GM18873 (cell line): ENCODE results near the gene PRR16.

Experiments used
- ATAC-seq: cut with Tn5 transposase; IDR thresholded peaks from one replicate; pipeline ENCODE4 v1.9.1; 2021; ENCODE audit warnings: mild to moderate bottlenecking, moderate library complexity, moderate number of reproducible peaks; ENCODE audit not compliant: unreplicated experiment, low FRiP score

The PRR16 gene

GRCh38 chr5:120512068-120512467, 48.0 kb downstream of the PRR16 start:
- no peak for ATAC-seq

- no peak for ATAC-seq
These were observed 48.9 kb downstream of the PRR16 start for GRCh38 chr5:120512791-120513650.

- ATAC-seq, result no peak
These were observed 52.7 kb downstream of the PRR16 start for GRCh38 chr5:120516805-120517204.

- ATAC-seq, result no peak
These were observed 53.6 kb downstream of the PRR16 start for GRCh38 chr5:120517607-120518252.

- no peak for ATAC-seq
These were observed 54.5 kb downstream of the PRR16 start for GRCh38 chr5:120518581-120518980.

GRCh38 chr5:120527251-120527650, 63.2 kb downstream of the PRR16 start:
- ATAC-seq, result no peak

GRCh38 chr5:120528609-120529008, 64.5 kb downstream of the PRR16 start:
- ATAC-seq, result no peak

GRCh38 chr5:120529386-120529785, 65.3 kb downstream of the PRR16 start:
- no peak for ATAC-seq

- no peak for ATAC-seq
These were observed 67.1 kb downstream of the PRR16 start for GRCh38 chr5:120531215-120531614.

- no peak for ATAC-seq
These were observed 68.7 kb downstream of the PRR16 start for GRCh38 chr5:120532835-120533234.

- no peak for ATAC-seq
These were observed 69.5 kb downstream of the PRR16 start for GRCh38 chr5:120533581-120533980.

GRCh38 chr5:120535900-120536299, 71.8 kb downstream of the PRR16 start:
- no peak for ATAC-seq

GRCh38 chr5:120538149-120538548, 74.0 kb downstream of the PRR16 start:
- no peak for ATAC-seq

GRCh38 chr5:120538644-120539043, 74.5 kb downstream of the PRR16 start:
- no peak for ATAC-seq

- ATAC-seq, result no peak
These were observed 75.4 kb downstream of the PRR16 start for GRCh38 chr5:120539471-120539870.

- no peak for ATAC-seq
These were observed 76.0 kb downstream of the PRR16 start for GRCh38 chr5:120540097-120540496.

GRCh38 chr5:120544043-120544442, 79.9 kb downstream of the PRR16 start:
- ATAC-seq, result no peak

GRCh38 chr5:120545007-120545406, 80.9 kb downstream of the PRR16 start:
- no peak for ATAC-seq

GRCh38 chr5:120545951-120546350, 81.9 kb downstream of the PRR16 start:
- no peak for ATAC-seq

GRCh38 chr5:120546922-120547321, 82.8 kb downstream of the PRR16 start:
- ATAC-seq, result no peak

- no peak for ATAC-seq
These were observed 86.3 kb downstream of the PRR16 start for GRCh38 chr5:120550358-120550757.

GRCh38 chr5:120552638-120553037, 88.5 kb downstream of the PRR16 start:
- ATAC-seq, result no peak
